ENCODE results near the gene DBR1.
A peak's percentile ranks its signal among the peaks of the same experiment; 100 is the strongest.

Gene DBR1

GRCh38 chr3:138188013-138188730 is 13.5 kb upstream of the DBR1 start:
- peak; percentile 12 for DNase-seq (ENCODE audit: low read depth)
- H3K4me3 ChIP-seq (ENCODE audit: low read depth, low read length) = peak overlapping the region; percentile 90
- no peak for TF ChIP-seq CTCF (IDR thresholded peaks at IDR 0.05; ENCODE audit: low read depth, low read length, missing control alignments)
- in situ Hi-C loops (cut with HindIII; ENCODE audit: low sequenced_read_pairs) = no loop called here

GRCh38 chr3:138187296-138188012 is 12.7 kb upstream of the DBR1 start, which contains the start of gene ARMC8:
TSS of gene ARMC8 (plus strand) at chr3:138187301. CDS start at chr3:138187555, 254 bp downstream.
- in situ Hi-C loops (cut with HindIII; ENCODE audit: low sequenced_read_pairs) = no loop called here

GRCh38 chr3:138186803-138187295 is 12.1 kb upstream of the DBR1 start:
- peak; percentile 67 for DNase-seq (ENCODE audit: low read depth)
- no peak for TF ChIP-seq CTCF (IDR thresholded peaks at IDR 0.05; ENCODE audit: low read depth, low read length, missing control alignments)
- in situ Hi-C loops (cut with HindIII; ENCODE audit: low sequenced_read_pairs) = no loop called here
- peak overlapping the region; percentile 90 for H3K4me3 ChIP-seq (ENCODE audit: low read depth, low read length)

More at GRCh38 chr3:138187296-138188012, 12.7 kb upstream of the DBR1 start, which contains the start of gene ARMC8:
- TF ChIP-seq CTCF (IDR thresholded peaks at IDR 0.05; ENCODE audit: low read depth, low read length, missing control alignments) = no peak
- DNase-seq (ENCODE audit: low read depth) = peak; percentile 9
- H3K4me3 ChIP-seq (ENCODE audit: low read depth, low read length) = peak within 1 kb of the TSS; percentile 90

GRCh38 chr3:138186221-138186620 is 11.5 kb upstream of the DBR1 start:
- TF ChIP-seq CTCF (IDR thresholded peaks at IDR 0.05; ENCODE audit: low read depth, low read length, missing control alignments) = no peak
- in situ Hi-C loops (cut with HindIII; ENCODE audit: low sequenced_read_pairs) = no loop called here

GRCh38 chr3:138184994-138185393 is 10.3 kb upstream of the DBR1 start:
- in situ Hi-C loops (cut with HindIII; ENCODE audit: low sequenced_read_pairs) = no loop called here
- DNase-seq (ENCODE audit: low read depth) = no peak
- H3K4me3 ChIP-seq (ENCODE audit: low read depth, low read length) = no peak overlapping the region
- no peak for TF ChIP-seq CTCF (IDR thresholded peaks at IDR 0.05; ENCODE audit: low read depth, low read length, missing control alignments)

More at GRCh38 chr3:138186221-138186620, 11.5 kb upstream of the DBR1 start:
- H3K4me3 ChIP-seq (ENCODE audit: low read depth, low read length) = no peak overlapping the region
- no peak for DNase-seq (ENCODE audit: low read depth)

GRCh38 chr3:138180375-138181029 is 5.8 kb upstream of the DBR1 start:
- TF ChIP-seq CTCF (IDR thresholded peaks at IDR 0.05; ENCODE audit: low read depth, low read length, missing control alignments) = peak; percentile 63
- in situ Hi-C loops (cut with HindIII; ENCODE audit: low sequenced_read_pairs) = no loop called here
- DNase-seq (ENCODE audit: low read depth) = peak; percentile 28
- no peak overlapping the region for H3K4me3 ChIP-seq (ENCODE audit: low read depth, low read length)

Data from astrocyte of the cerebellum (primary cell).